T-cell (primary cell): ENCODE results near the gene MAGEB6B. TPM values are rescaled to one million over a fixed set of nuclear protein-coding genes. Genes with fewer than 3 reads are reported as not detected.
"Not testable (repeated sequence)": the region's sequence is repeated elsewhere in the genome, so short reads cannot be mapped to it uniquely, and the experiment has no call there.

Experiments used
- ATAC-seq, 4 experiments: fragments of 200-7000 bp in 3 of 4; fragments of 150-1000 bp in 1 of 4; cut with Tn5 transposase; replicated peaks in 1 of 4; 1 replicate in 3 of 4; 2 replicates in 1 of 4; pipeline ENCODE4 v1.10.0; 2021; ENCODE audit warnings: moderate library complexity in 3 of 4, mild to moderate bottlenecking in 2 of 4, moderate number of reproducible peaks in 1 of 4
- CTCF ChIA-PET, 2 donors: fragments of 300-600 bp; sonication (Branson Sonifier 250); formaldehyde crosslinking; loops; one replicate each; lab custom pipeline; 2022; ENCODE audit warnings: antibody characterized with exemption in 2 of 2; lab: Charles Lee
- POLR2A ChIA-PET, 2 donors: fragments of 300-600 bp; sonication (Branson Sonifier 250); formaldehyde crosslinking; loops; one replicate each; lab custom pipeline; 2022; ENCODE audit warnings: antibody characterized with exemption in 2 of 2; lab: Charles Lee
- DNase-seq, 35 experiments: peaks; one replicate each; pipeline versions ENCODE4 v3.0.0 to v3.0.0-alpha.2; 2013 to 2023
- H3K27ac ChIP-seq: one replicate; pipeline ENCODE4 v1.5.1; 2013; ENCODE audit warnings: low read length
- H3K27me3 ChIP-seq, 2 experiments: replicated peaks in 1 of 2; 1 replicate in 1 of 2; 2 replicates in 1 of 2; pipeline versions ENCODE4 v1.6.1 to v1.7.0; 2013; ENCODE audit warnings: low read length in 1 of 2, mixed read lengths in 1 of 2; ENCODE audit not compliant: control insufficient read depth in 2 of 2, insufficient read depth in 2 of 2; ENCODE audit errors: extremely low read depth in 1 of 2
- H3K36me3 ChIP-seq, 2 donors: 1 replicate in 1 of 2; 2 replicates in 1 of 2; pipeline versions ENCODE4 v1.6.1 to v1.7.0; 2013; ENCODE audit warnings: low read length in 1 of 2; ENCODE audit not compliant: control insufficient read depth in 2 of 2, insufficient read depth in 1 of 2; ENCODE audit errors: extremely low read depth in 1 of 2
- H3K4me1 ChIP-seq, 2 experiments: 1 replicate in 1 of 2; 2 replicates in 1 of 2; pipeline versions ENCODE4 v1.6.1 to v1.7.0; 2013; ENCODE audit warnings: low read length in 2 of 2, mixed read lengths in 1 of 2; ENCODE audit not compliant: insufficient read depth in 2 of 2, control insufficient read depth in 1 of 2; ENCODE audit errors: extremely low read depth in 1 of 2
- H3K4me3 ChIP-seq, 2 donors: 1 replicate in 1 of 2; 2 replicates in 1 of 2; pipeline versions ENCODE4 v1.5.1 to v1.7.0; 2013; ENCODE audit warnings: mild to moderate bottlenecking in 2 of 2, low read length in 1 of 2, moderate library complexity in 1 of 2; ENCODE audit not compliant: control insufficient read depth in 1 of 2; ENCODE audit errors: extremely low read depth in 1 of 2
- H3K9me3 ChIP-seq: 2 replicates; pipeline ENCODE4 v1.7.0; 2013
- H3K27ac Mint-ChIP-seq, 2 donors: one replicate each; pipeline ENCODE4 v1.8.0; 2020 to 2021; ENCODE audit warnings: mild to moderate bottlenecking in 2 of 2, mixed read lengths in 2 of 2
- H3K27me3 Mint-ChIP-seq, 2 donors: one replicate each; pipeline ENCODE4 v1.8.0; 2021 to 2022; ENCODE audit warnings: mixed read lengths in 2 of 2
- H3K36me3 Mint-ChIP-seq: one replicate; pipeline ENCODE4 v1.8.0; 2021; ENCODE audit warnings: mixed read lengths
- H3K4me1 Mint-ChIP-seq, 3 donors: one replicate each; pipeline ENCODE4 v1.8.0; 2020 to 2022; ENCODE audit warnings: mixed read lengths in 3 of 3, mild to moderate bottlenecking in 1 of 3
- H3K4me3 Mint-ChIP-seq, 3 donors: one replicate each; pipeline ENCODE4 v1.8.0; 2020 to 2022; ENCODE audit warnings: mild to moderate bottlenecking in 3 of 3, mixed read lengths in 3 of 3, moderate library complexity in 3 of 3
- H3K9me3 Mint-ChIP-seq, 3 donors: one replicate each; pipeline ENCODE4 v1.8.0; 2020 to 2022; ENCODE audit warnings: mixed read lengths in 3 of 3
- WGBS: methylation state at CpG from one replicate; pipeline ENCODE4 v1.1.5; 2013; ENCODE audit warnings: missing lambda C conversion rate; ENCODE audit not compliant: insufficient coverage; 5-methylcytosine and 5-hydroxymethylcytosine counted together
- total RNA-seq, 35 experiments: library from RNA in 6 of 35; stranded (reverse) in 6 of 35; fragments of 120-200 nt in 1 of 35; gene quantifications; one replicate each; pipeline versions ENCODE4 v1.2.1 to v1.2.4 and lab custom pipeline; 2013 to 2026

Gene MAGEB6B, protein sequence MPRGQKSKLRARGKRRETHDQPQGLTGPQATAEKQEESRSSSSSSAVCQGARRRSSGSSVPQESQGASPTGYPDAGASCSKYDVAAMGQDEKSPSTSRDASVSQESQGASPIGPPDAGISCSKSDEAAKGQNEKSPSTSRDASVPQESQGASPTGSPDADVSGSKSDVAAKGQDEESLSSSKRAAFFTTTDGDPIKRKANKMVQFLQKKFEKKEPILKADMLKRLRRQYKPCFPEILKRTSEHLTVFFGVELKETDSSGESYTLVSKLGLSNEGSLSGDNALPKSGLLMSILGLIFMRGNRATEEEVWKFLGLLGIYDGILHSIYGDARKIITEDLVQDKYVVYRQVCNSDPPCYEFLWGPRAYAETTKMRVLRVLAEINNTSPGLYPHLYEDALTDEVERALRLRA
- total RNA-seq (not detected), total RNA-seq (lab: John Stamatoyannopoulos, UW) (0 reads per million in 29 experiments)
- not detected for total RNA-seq (2013)

DNA sequence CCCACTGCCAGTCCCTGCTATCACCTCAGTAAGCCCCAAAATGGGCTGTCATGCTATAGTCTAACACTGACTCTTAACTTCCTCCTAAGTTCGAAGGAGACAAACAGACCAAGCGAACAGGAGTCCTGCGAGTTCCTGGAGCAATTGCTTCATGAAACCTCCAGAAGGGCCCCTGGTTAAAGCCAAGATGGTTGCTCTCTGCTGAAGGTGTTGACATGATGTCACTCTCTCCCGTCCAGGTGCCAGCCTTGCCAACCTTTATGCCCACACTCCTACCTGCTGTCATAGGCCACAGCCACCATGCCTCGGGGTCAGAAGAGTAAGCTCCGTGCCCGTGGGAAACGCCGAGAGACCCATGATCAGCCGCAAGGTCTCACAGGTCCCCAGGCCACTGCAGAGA lies at the start of gene MAGEB6B:
Gene MAGEB6B (plus strand): TSS at position 301 of the 400 bp plus-strand sequence. CDS start 0 bp downstream, at position 301.
- Mint-ChIP-seq H3K36me3 (no peaks in the 10 kb centered on the region), H3K27ac (no peak within 1 kb of the TSS), H3K27me3 (no peaks in the 10 kb centered on the region), H3K4me3 (no peak within 1 kb of the TSS), H3K9me3 (no peaks in the 10 kb centered on the region), H3K4me1 (no peaks in the 10 kb centered on the region)
- H3K4me1 ChIP-seq, result no peaks in the 10 kb centered on the region
- ChIA-PET CTCF (no interaction called here), POLR2A (no interaction called here)
- H3K27ac ChIP-seq, result no peak within 1 kb of the TSS
- no peaks in the 10 kb centered on the region for H3K36me3 ChIP-seq
- no peaks in the 10 kb centered on the region for H3K9me3 ChIP-seq
- 75% methylated on average over 2 of the region's 10 CpGs for WGBS
- DNase-seq (no peak), ATAC-seq (no peak)
- no peak within 1 kb of the TSS for H3K4me3 ChIP-seq
- H3K27me3 ChIP-seq, result no peaks in the 10 kb centered on the region

DNA sequence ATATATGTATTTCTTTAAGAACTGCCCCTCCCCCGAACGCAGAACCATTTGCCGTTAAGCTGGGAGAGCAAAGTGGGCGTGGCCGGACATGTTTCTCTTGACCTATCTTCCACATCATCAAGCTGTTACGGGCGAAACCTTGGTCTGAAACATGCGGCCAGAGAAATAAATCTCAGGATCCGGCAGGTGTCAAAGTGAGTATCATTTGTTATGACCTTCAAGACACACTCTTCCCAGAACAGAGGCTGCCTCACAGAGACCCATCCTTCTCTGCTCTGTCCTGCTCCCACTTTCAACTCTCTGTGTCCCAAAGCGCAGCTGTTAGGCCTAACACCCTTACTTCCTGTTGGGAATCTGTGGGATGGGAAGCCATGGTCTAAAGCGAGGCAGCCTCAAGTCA lies 22.1 kb upstream of the MAGEB6B start, which contains the start of gene MAGEB18:
Gene MAGEB18 (plus strand): TSS at position 70 of the 400 bp plus-strand sequence. CDS start 643 bp downstream, outside the sequence.
- no peaks in the 10 kb centered on the region for H3K27me3 ChIP-seq
- H3K9me3 Mint-ChIP-seq, result peaks cover 0 to 4% (median 2%) of the 10 kb centered on the region in 3 donors
- no peak within 1 kb of the TSS for H3K4me3 ChIP-seq
- no peaks in the 10 kb centered on the region for H3K36me3 Mint-ChIP-seq
- POLR2A ChIA-PET, result no interaction called here
- no peak within 1 kb of the TSS for H3K27ac Mint-ChIP-seq
- no peaks in the 10 kb centered on the region for H3K27me3 Mint-ChIP-seq
- no peaks in the 10 kb centered on the region for H3K36me3 ChIP-seq
- H3K4me1 ChIP-seq, result no peaks in the 10 kb centered on the region
- DNase-seq (no peak), ATAC-seq (no peak)
- no peak within 1 kb of the TSS for H3K27ac ChIP-seq
- CTCF ChIA-PET, result no interaction called here
- H3K4me1 Mint-ChIP-seq, result no peaks in the 10 kb centered on the region
- WGBS, result 94% methylated on average over 3 of the region's 11 CpGs
- no peaks in the 10 kb centered on the region for H3K9me3 ChIP-seq
- H3K4me3 Mint-ChIP-seq, result no peak within 1 kb of the TSS

DNA sequence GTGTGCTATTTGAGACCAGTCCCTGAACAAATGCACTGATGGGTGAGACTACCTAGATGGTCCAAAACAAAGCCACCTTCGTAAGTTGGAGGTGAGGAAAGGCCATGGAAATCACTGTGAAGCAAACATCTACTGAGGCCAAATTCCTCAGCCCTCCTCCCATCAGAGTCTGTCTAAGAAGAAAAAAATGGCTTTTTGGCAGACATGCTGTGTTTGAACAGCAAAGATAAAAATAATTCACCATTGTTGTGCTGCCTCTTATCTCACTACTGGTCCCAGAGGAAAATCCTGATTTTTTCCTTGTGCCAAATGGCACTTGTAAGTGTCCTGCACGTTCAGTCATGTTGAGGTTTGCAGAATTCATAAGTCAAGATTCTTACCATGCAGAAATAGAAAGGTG lies 14.4 kb upstream of the MAGEB6B start:
- Histone ChIP-seq H3K27ac (no peak overlapping the region), H3K4me1 (no peaks in the 10 kb centered on the region), H3K9me3 (no peaks in the 10 kb centered on the region), H3K36me3 (no peaks in the 10 kb centered on the region), H3K27me3 (no peaks in the 10 kb centered on the region), H3K4me3 (no peak overlapping the region)
- no CpG with 5 or more reads among the region's 2 CpGs for WGBS
- ChIA-PET POLR2A (no interaction called here), CTCF (no interaction called here)
- Mint-ChIP-seq H3K9me3 (peaks cover 0 to 2% (median 0%) of the 10 kb centered on the region in 3 donors), H3K27ac (no peak overlapping the region), H3K27me3 (no peaks in the 10 kb centered on the region), H3K36me3 (no peaks in the 10 kb centered on the region), H3K4me3 (no peak overlapping the region), H3K4me1 (no peaks in the 10 kb centered on the region)
- DNase-seq (no peak), ATAC-seq (no peak)

DNA sequence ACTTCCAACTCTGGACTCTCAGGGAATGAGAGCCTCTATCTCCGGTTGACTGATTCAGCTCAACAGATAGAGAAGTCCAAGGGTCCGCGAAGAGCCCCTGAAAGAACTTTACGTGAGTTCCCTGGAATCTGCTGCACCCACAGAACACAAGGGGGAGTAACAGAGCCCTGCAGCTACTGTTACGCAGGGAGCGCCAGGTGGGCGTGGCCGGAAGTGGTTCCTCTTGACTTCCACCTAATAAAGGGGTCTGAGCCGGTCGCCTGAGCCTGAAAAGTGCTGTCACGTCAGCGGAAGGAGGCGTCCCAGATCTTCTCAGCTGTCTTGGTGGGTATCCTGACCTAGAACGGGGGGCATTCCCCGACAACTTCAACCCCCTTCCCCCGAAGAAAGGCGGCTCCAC lies 31.8 kb downstream of the MAGEB6B start, which contains the start of gene MAGEB6:
Gene MAGEB6 (plus strand): TSS at position 237 of the 400 bp plus-strand sequence. CDS start 1,407 bp downstream, outside the sequence.
- POLR2A ChIA-PET, result no interaction called here

DNA sequence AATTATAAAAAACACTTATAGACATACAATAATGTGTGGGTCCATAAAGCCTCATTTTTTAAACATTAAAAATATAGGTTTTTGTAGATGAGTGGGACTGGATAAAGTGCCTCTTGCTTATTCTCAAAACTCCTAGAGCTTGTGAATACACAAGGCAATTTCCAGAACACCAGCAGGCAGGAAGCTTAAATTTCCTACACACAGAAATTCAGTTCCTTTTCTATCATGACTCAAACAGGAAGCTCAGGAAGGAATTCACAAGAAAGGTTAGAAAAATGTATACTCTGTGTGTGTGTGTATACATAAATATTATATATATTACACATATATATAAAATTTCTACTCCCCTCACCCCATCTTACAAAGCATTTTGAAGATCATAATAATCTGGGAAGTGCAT lies 43.2 kb downstream of the MAGEB6B start:
- ATAC-seq, result no peak
- H3K4me1 Mint-ChIP-seq, result no peaks in the 10 kb centered on the region

More for the DNA sequence above, 31.8 kb downstream of the MAGEB6B start, which contains the start of gene MAGEB6:
- Mint-ChIP-seq H3K27ac (no peak within 1 kb of the TSS), H3K27me3 (no peaks in the 10 kb centered on the region), H3K4me3 (no peak within 1 kb of the TSS), H3K36me3 (no peaks in the 10 kb centered on the region), H3K4me1 (no peaks in the 10 kb centered on the region), H3K9me3 (no peaks in the 10 kb centered on the region)
- H3K4me1 ChIP-seq, result no peaks in the 10 kb centered on the region
- no peaks in the 10 kb centered on the region for H3K9me3 ChIP-seq
- no peak for DNase-seq
- ATAC-seq, result no peak
- no peaks in the 10 kb centered on the region for H3K27me3 ChIP-seq
- no peaks in the 10 kb centered on the region for H3K36me3 ChIP-seq
- H3K27ac ChIP-seq, result no peak within 1 kb of the TSS
- WGBS, result 97% methylated on average over 5 of the region's 17 CpGs
- CTCF ChIA-PET, result no interaction called here
- no peak within 1 kb of the TSS for H3K4me3 ChIP-seq

DNA sequence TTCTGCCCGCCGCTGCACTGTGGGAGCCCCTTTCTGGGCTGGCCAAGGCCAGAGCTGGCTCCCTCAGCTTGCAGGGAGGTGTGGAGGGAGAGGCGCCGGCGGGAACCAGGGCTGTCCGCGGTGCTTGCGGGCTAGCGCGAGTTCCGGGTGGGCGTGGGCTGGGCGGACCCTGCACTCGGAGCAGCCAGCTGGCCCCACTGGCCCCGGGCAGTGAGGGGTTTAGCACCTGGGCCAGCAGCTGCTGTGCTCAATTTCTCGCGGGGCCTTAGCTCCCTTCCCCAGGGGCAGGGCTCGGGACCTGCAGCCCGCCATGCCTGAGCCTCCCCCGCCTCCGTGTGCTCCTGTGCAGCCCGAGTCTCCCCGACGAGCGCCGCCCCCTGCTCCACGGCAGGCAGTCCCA lies 44.3 kb downstream of the MAGEB6B start:
- DNase-seq, H3K9me3 ChIP-seq, H3K4me3 ChIP-seq, H3K27me3 Mint-ChIP-seq, H3K4me1 Mint-ChIP-seq, H3K27ac ChIP-seq, H3K36me3 Mint-ChIP-seq, H3K4me3 Mint-ChIP-seq, CTCF ChIA-PET, ATAC-seq, H3K27ac Mint-ChIP-seq, H3K36me3 ChIP-seq, H3K27me3 ChIP-seq, H3K4me1 ChIP-seq, POLR2A ChIA-PET, H3K9me3 Mint-ChIP-seq: not testable (repeated sequence)
- 96% methylated on average over 15 of the region's 27 CpGs for WGBS

More for the DNA sequence above, 43.2 kb downstream of the MAGEB6B start:
- H3K27me3 ChIP-seq, result no peaks in the 10 kb centered on the region
- H3K36me3 Mint-ChIP-seq, result no peaks in the 10 kb centered on the region
- H3K36me3 ChIP-seq, result no peaks in the 10 kb centered on the region
- H3K27ac ChIP-seq, result no peak overlapping the region
- ChIA-PET CTCF (no interaction called here), POLR2A (no interaction called here)
- no peaks in the 10 kb centered on the region for H3K27me3 Mint-ChIP-seq
- H3K27ac Mint-ChIP-seq, result no peak overlapping the region
- no peak overlapping the region for H3K4me3 ChIP-seq
- H3K4me3 Mint-ChIP-seq, result no peak overlapping the region
- peaks cover 0 to 5% (median 0%) of the 10 kb centered on the region in 3 donors for H3K9me3 Mint-ChIP-seq
- no peaks in the 10 kb centered on the region for H3K4me1 ChIP-seq
- no peak for DNase-seq
- no peaks in the 10 kb centered on the region for H3K9me3 ChIP-seq
